ENCODE data around the gene KIF17.

DNA sequence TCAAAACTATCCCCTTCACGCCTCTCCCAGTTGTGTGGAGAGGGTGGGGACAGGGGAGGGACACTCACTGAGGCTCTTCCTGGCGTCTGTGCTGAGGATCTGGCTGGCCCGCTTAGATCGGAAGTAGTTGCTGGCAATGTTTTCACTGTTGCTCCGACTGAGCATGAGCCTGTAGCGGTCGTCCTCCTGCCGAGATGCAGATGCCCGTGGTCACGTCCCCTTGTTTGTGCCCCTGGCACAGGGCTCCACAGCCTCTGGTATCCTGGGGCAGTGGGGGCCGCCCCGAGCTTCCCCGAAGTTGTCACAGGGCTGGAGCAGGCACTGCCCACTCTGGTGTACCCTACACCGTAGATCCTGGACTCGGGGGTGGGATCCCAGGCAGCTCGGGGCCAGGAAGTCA lies 51.7 kb downstream of the KIF17 start:
- TF ChIP-seq POLR2AphosphoS5 (IDR thresholded peaks at IDR 0.05) (no peak), CTCF (IDR thresholded peaks at IDR 0.05) (no peak)

All from suprapubic skin (tissue), 3 donors.